Esophagus squamous epithelium (tissue), 4 donors: ENCODE data around the gene TAF3.

Experiments used
- POLR2A ChIP-seq, 4 donors: fragments of 450-650 bp; IDR thresholded peaks; one replicate each; pipeline ENCODE4 v1.6.1; 2017; ENCODE audit warnings: antibody characterized with exemption in 4 of 4, mild to moderate bottlenecking in 4 of 4, moderate library complexity in 3 of 4
- TF ChIP-seq, protein P1 (sequence below), 6 experiments: fragments of 450-650 bp in 4 of 6; fragments of 200-600 bp in 2 of 6; sonication (generic) in 2 of 6; IDR thresholded peaks; one replicate each; pipeline ENCODE4 v1.5.1; 2016 to 2019; ENCODE audit warnings: antibody characterized with exemption in 6 of 6, mild to moderate bottlenecking in 4 of 6, moderate library complexity in 4 of 6

DNA sequence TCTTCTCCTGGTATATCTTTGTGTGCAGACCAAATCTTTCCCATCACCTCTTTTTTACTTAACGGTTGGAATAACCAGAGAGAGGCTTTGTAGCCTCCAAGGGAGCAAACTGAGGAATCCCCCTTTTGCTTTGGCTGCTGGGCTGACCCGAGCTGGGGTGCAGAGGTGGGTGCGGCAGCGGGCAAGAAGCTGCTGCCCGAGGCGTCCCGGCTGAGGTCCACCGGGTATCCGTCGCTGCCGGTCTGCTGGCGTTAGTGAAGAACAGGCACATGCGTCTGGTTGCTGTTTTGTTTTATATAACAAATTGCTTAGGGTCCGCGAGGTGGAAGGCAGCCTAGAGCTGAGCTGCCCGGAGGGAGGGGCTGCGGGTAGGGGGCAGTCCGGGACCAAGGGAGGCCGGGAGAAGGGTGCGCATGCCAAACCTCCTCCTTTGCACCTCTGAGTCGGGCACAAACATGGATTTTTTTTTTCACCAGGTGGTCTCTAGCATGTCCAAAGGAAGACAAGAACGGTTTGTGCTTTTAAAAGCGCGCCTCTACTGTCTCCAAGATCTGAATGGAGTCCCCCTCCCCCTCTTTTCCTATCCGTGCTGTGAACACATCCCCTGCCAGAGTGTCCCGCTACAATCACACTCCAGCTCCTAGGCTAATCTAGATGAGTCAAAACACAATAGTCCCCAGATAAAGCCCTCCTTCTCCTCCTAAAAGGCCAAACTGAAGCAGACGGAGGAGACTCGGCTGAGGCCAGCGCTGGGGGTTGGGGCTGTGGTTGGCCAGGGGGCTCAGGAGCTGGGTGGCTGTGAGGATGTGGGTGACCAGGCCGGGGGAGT lies 229.4 kb downstream of the TAF3 start:
- no peak for TF ChIP-seq POLR2A (IDR thresholded peaks at IDR 0.05)
- TF ChIP-seq, protein P1, sequence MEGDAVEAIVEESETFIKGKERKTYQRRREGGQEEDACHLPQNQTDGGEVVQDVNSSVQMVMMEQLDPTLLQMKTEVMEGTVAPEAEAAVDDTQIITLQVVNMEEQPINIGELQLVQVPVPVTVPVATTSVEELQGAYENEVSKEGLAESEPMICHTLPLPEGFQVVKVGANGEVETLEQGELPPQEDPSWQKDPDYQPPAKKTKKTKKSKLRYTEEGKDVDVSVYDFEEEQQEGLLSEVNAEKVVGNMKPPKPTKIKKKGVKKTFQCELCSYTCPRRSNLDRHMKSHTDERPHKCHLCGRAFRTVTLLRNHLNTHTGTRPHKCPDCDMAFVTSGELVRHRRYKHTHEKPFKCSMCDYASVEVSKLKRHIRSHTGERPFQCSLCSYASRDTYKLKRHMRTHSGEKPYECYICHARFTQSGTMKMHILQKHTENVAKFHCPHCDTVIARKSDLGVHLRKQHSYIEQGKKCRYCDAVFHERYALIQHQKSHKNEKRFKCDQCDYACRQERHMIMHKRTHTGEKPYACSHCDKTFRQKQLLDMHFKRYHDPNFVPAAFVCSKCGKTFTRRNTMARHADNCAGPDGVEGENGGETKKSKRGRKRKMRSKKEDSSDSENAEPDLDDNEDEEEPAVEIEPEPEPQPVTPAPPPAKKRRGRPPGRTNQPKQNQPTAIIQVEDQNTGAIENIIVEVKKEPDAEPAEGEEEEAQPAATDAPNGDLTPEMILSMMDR (IDR thresholded peaks at IDR 0.05) = no peak
